MM.1S (cell line): ENCODE results near the gene ACTBL2.

Source experiments
- DNase-seq: peaks from one replicate; pipeline ENCODE4 v3.0.0-alpha.2; 2015
- H2AFZ ChIP-seq: fragments of 300-600 bp; sonication (generic); 2 replicates; pipeline ENCODE4 v1.6.0; 2016; ENCODE audit warnings: antibody characterized with exemption, low read length
- H3F3A ChIP-seq: fragments of 300-600 bp; sonication (generic); 2 replicates; pipeline ENCODE4 v1.6.1; 2016; ENCODE audit warnings: mild to moderate bottlenecking, antibody characterized with exemption, low read length, moderate library complexity, mixed read lengths; ENCODE audit not compliant: insufficient read depth
- H3K27ac ChIP-seq: fragments of 300-600 bp; sonication (generic); 2 replicates; pipeline ENCODE4 v1.5.1; 2016; ENCODE audit warnings: mild to moderate bottlenecking, low read length
- H3K27me3 ChIP-seq: fragments of 300-600 bp; sonication (generic); replicated peaks from 2 replicates; pipeline ENCODE4 v1.6.0; 2016; ENCODE audit warnings: low read length; ENCODE audit not compliant: insufficient read depth
- H3K36me3 ChIP-seq: fragments of 300-600 bp; sonication (generic); replicated peaks from 2 replicates; pipeline ENCODE4 v1.6.1; 2016; ENCODE audit warnings: mild to moderate bottlenecking, low read length, mixed read lengths; ENCODE audit not compliant: insufficient read depth
- H3K4me1 ChIP-seq: fragments of 300-600 bp; sonication (generic); 2 replicates; pipeline ENCODE4 v1.6.1; 2016; ENCODE audit warnings: low read length, mixed read lengths
- H3K4me2 ChIP-seq: fragments of 300-600 bp; sonication (generic); 2 replicates; pipeline ENCODE4 v1.6.0; 2016; ENCODE audit warnings: low read depth, low read length
- H3K4me3 ChIP-seq: fragments of 300-600 bp; sonication (generic); 2 replicates; pipeline ENCODE4 v1.5.1; 2016; ENCODE audit warnings: low read length, mixed read lengths
- H3K79me2 ChIP-seq: fragments of 300-600 bp; sonication (generic); 2 replicates; pipeline ENCODE4 v1.6.1; 2016; ENCODE audit warnings: mixed run types, low read length, mixed read lengths
- H3K9ac ChIP-seq: fragments of 300-600 bp; sonication (generic); 2 replicates; pipeline ENCODE4 v1.6.1; 2016; ENCODE audit warnings: low read length, mixed read lengths
- H3K9me2 ChIP-seq: fragments of 300-600 bp; sonication (generic); replicated peaks from 2 replicates; pipeline ENCODE4 v1.6.1; 2016; ENCODE audit warnings: mild to moderate bottlenecking, low read length, mixed read lengths; ENCODE audit not compliant: insufficient read depth
- H3K9me3 ChIP-seq: fragments of 300-600 bp; sonication (generic); replicated peaks from 2 replicates; pipeline ENCODE4 v1.6.1; 2016; ENCODE audit warnings: mild to moderate bottlenecking, low read length, mixed read lengths; ENCODE audit not compliant: insufficient read depth
- H4K20me1 ChIP-seq: fragments of 300-600 bp; sonication (generic); 2 replicates; pipeline ENCODE4 v1.6.1; 2016; ENCODE audit warnings: mild to moderate bottlenecking, low read length, moderate library complexity, mixed read lengths; ENCODE audit not compliant: insufficient read depth
- EZH2 ChIP-seq: fragments of 300-600 bp; sonication (generic); optimal IDR thresholded peaks from 2 replicates; pipeline ENCODE3; 2017; ENCODE audit warnings: low read depth, mild to moderate bottlenecking, antibody characterized with exemption, low read length, mixed read lengths
- EZH2phosphoT487 ChIP-seq: fragments of 300-600 bp; sonication (generic); IDR thresholded peaks from 2 replicates; pipeline ENCODE4 v1.6.1; 2018; ENCODE audit warnings: antibody characterized with exemption, low read length
- TF ChIP-seq, protein P1 (sequence below): fragments of 300-600 bp; sonication (generic); IDR thresholded peaks from 2 replicates; pipeline ENCODE4 v1.5.1; 2016; ENCODE audit warnings: antibody characterized with exemption, low read length, mixed read lengths

ACTBL2 gene

DNA sequence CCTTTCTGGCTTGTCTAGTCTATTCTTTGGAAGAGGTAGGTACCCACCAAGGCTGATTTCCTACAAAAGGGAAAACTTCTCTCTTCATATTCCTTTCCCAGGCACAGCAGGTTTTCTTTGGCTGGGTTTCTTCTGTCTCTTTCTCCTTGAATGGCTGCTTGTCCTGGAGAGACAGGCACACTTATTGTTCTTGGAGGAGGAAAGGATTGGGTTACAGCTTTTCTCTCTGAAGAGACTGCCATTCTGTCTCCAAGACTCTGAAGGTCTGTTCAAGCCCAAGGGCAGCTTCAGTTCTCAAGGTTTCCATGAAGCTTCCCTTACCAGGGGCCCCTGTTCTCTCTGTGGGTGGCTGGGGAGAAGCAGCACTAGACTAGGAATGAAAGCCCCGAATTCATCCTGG, 33.9 kb downstream of the ACTBL2 start:
- Histone ChIP-seq H3K4me1 (no peaks in the 10 kb centered on the region), H3K4me2 (no peak overlapping the region), H3K4me3 (no peak overlapping the region), H3K36me3 (no peaks in the 10 kb centered on the region), H3F3A (no peaks in the 10 kb centered on the region), H3K27me3 (no peaks in the 10 kb centered on the region), H2AFZ (no peak overlapping the region), H4K20me1 (no peaks in the 10 kb centered on the region), H3K9me3 (no peaks in the 10 kb centered on the region), H3K79me2 (no peaks in the 10 kb centered on the region), H3K27ac (no peak overlapping the region), H3K9me2 (no peaks in the 10 kb centered on the region), H3K9ac (no peak overlapping the region)
- DNase-seq: no peak
- TF ChIP-seq EZH2: no peak
- TF ChIP-seq EZH2phosphoT487: no peak
- TF ChIP-seq, protein P1, sequence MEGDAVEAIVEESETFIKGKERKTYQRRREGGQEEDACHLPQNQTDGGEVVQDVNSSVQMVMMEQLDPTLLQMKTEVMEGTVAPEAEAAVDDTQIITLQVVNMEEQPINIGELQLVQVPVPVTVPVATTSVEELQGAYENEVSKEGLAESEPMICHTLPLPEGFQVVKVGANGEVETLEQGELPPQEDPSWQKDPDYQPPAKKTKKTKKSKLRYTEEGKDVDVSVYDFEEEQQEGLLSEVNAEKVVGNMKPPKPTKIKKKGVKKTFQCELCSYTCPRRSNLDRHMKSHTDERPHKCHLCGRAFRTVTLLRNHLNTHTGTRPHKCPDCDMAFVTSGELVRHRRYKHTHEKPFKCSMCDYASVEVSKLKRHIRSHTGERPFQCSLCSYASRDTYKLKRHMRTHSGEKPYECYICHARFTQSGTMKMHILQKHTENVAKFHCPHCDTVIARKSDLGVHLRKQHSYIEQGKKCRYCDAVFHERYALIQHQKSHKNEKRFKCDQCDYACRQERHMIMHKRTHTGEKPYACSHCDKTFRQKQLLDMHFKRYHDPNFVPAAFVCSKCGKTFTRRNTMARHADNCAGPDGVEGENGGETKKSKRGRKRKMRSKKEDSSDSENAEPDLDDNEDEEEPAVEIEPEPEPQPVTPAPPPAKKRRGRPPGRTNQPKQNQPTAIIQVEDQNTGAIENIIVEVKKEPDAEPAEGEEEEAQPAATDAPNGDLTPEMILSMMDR: no peak

DNA sequence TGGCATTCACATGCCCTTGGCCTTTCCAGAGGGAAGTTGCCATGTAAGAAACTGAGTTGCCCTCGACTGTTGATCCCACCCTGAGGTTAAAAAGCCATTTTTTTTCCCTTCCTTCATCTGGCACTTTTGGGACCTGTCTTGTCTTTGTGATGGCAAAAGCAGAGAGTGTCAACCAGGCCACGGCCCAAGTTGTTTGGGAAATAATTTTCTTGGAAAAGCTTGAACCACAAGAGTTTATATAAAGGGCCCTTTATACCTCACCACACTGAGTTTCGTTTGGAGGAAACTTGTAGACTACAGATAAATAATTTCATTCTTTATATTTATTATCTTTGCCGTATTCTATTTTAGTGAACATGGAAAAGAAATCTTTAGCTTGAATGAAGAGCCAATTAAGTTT, 34.3 kb downstream of the ACTBL2 start:
- TF ChIP-seq, protein P1: no peak
- TF ChIP-seq EZH2phosphoT487: no peak
- TF ChIP-seq EZH2: no peak
- H2AFZ ChIP-seq: no peak overlapping the region

DNA sequence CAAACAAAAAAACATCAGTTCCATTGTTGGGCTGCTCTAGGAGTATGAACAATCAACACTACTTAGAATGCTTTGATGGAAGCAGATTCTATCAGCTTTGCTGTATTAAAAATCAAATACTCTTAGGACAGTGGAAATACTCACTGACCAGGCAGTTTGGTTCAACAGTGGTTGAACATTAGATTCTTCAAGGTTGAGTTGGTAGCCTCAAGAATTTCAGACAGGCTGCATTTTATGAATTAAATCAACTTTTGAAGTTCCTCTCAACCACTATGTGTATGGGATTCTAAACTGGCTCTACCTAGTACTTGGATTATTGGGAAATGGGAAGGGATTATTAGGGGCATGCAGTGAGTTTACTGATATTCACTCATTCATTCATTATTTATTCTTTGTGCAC, 35.0 kb downstream of the ACTBL2 start:
- no peak overlapping the region for H3K4me2 ChIP-seq
- no peaks in the 10 kb centered on the region for H3K9me3 ChIP-seq
- no peaks in the 10 kb centered on the region for H3K36me3 ChIP-seq
- DNase-seq: no peak
- H3K79me2 ChIP-seq: no peaks in the 10 kb centered on the region
- no peaks in the 10 kb centered on the region for H3K4me1 ChIP-seq
- no peak overlapping the region for H3K27ac ChIP-seq
- no peaks in the 10 kb centered on the region for H3K27me3 ChIP-seq
- no peaks in the 10 kb centered on the region for H3K9me2 ChIP-seq
- H4K20me1 ChIP-seq: no peaks in the 10 kb centered on the region
- no peak overlapping the region for H3K9ac ChIP-seq
- TF ChIP-seq, protein P1: no peak
- TF ChIP-seq EZH2phosphoT487 (no peak), EZH2 (no peak)
- no peak overlapping the region for H2AFZ ChIP-seq
- no peak overlapping the region for H3K4me3 ChIP-seq
- H3F3A ChIP-seq: no peaks in the 10 kb centered on the region

More for the DNA sequence above, 34.3 kb downstream of the ACTBL2 start:
- Histone ChIP-seq H3K79me2 (no peaks in the 10 kb centered on the region), H3K36me3 (no peaks in the 10 kb centered on the region), H4K20me1 (no peaks in the 10 kb centered on the region), H3K9me2 (no peaks in the 10 kb centered on the region), H3K27me3 (no peaks in the 10 kb centered on the region), H3K4me1 (no peaks in the 10 kb centered on the region), H3K9me3 (no peaks in the 10 kb centered on the region), H3K4me3 (no peak overlapping the region), H3K4me2 (no peak overlapping the region), H3K27ac (no peak overlapping the region), H3K9ac (no peak overlapping the region), H3F3A (no peaks in the 10 kb centered on the region)
- DNase-seq: no peak
